DMS153 treated with DMSO at 0.1 percent for 48 hours (cell line): Measurements from ENCODE around the gene CIB2.

Experiments used
- DNase-seq: peaks from one replicate; lab custom pipeline; 2025; ENCODE audit not compliant: unreplicated experiment; lab: John Stamatoyannopoulos, UW

Gene CIB2

GRCh38 chr15:78149805-78150751 lies 18.8 kb upstream of the CIB2 start:
- DNase-seq, result peak; percentile 14

- peak; percentile 65 for DNase-seq
Observed at GRCh38 chr15:78149068-78149804, 18.0 kb upstream of the CIB2 start, which contains the start of gene IDH3A. TSS of gene IDH3A (plus strand) at chr15:78149362. CDS start at chr15:78149404, 42 bp downstream.

GRCh38 chr15:78148392-78149067 lies 17.3 kb upstream of the CIB2 start:
- no peak for DNase-seq

- DNase-seq, result no peak
Observed at GRCh38 chr15:78147566-78147965, 16.3 kb upstream of the CIB2 start.

- no peak for DNase-seq
Observed at GRCh38 chr15:78146425-78147154, 15.3 kb upstream of the CIB2 start.

- DNase-seq, result no peak
Observed at GRCh38 chr15:78142332-78142731, 11.1 kb upstream of the CIB2 start.

- DNase-seq, result no peak
Observed at GRCh38 chr15:78140292-78140691, 9.0 kb upstream of the CIB2 start.

- DNase-seq, result no peak
Observed at GRCh38 chr15:78139578-78139977, 8.3 kb upstream of the CIB2 start.

GRCh38 chr15:78133801-78134200 lies 2.6 kb upstream of the CIB2 start:
- no peak for DNase-seq

GRCh38 chr15:78130466-78131294 lies 565 bp downstream of the CIB2 start:
- no peak for DNase-seq

- DNase-seq, result no peak
Observed at GRCh38 chr15:78129751-78130287, 1.4 kb downstream of the CIB2 start.

- DNase-seq, result no peak
Observed at GRCh38 chr15:78129077-78129750, 2.0 kb downstream of the CIB2 start.

- peak; percentile 2 for DNase-seq
Observed at GRCh38 chr15:78127882-78128281, 3.4 kb downstream of the CIB2 start.

GRCh38 chr15:78125267-78125666 lies 6.0 kb downstream of the CIB2 start:
- no peak for DNase-seq

- DNase-seq, result no peak
Observed at GRCh38 chr15:78120523-78120922, 10.7 kb downstream of the CIB2 start.

- no peak for DNase-seq
Observed at GRCh38 chr15:78112551-78112950, 18.7 kb downstream of the CIB2 start.

GRCh38 chr15:78111788-78112187 lies 19.5 kb downstream of the CIB2 start:
- DNase-seq, result no peak

- DNase-seq, result no peak
Observed at GRCh38 chr15:78110916-78111475, 20.2 kb downstream of the CIB2 start.

- DNase-seq, result no peak
Observed at GRCh38 chr15:78110096-78110495, 21.1 kb downstream of the CIB2 start.
